Neural crest cell (in vitro differentiated cells): Measurements from ENCODE around the gene ADGRG1. TPM values are rescaled to one million over a fixed set of nuclear protein-coding genes. Genes with fewer than 3 reads are reported as not detected.
A peak's percentile ranks its signal among the peaks of the same experiment; 100 is the strongest.

Experiments used
- DNase-seq: peaks from one replicate; pipeline ENCODE4 v3.0.0; 2021; ENCODE audit warnings: low read depth, mixed read lengths, low spot score
- H3K27ac Mint-ChIP-seq: one replicate; pipeline ENCODE4 v1.8.0; 2021; ENCODE audit warnings: mild to moderate bottlenecking, mixed read lengths; ENCODE audit not compliant: unreplicated experiment
- H3K27me3 Mint-ChIP-seq: 2 replicates; pipeline ENCODE4 v1.8.0; 2021; ENCODE audit warnings: low read depth, mild to moderate bottlenecking, mixed read lengths
- H3K36me3 Mint-ChIP-seq: 2 replicates; pipeline ENCODE4 v1.8.0; 2021; ENCODE audit warnings: low read depth, mild to moderate bottlenecking, mixed read lengths
- H3K4me1 Mint-ChIP-seq: 2 replicates; pipeline ENCODE4 v1.8.0; 2021; ENCODE audit warnings: mixed read lengths
- H3K4me3 Mint-ChIP-seq: one replicate; pipeline ENCODE4 v1.8.0; 2021; ENCODE audit warnings: mild to moderate bottlenecking, mixed read lengths
- H3K9me3 Mint-ChIP-seq: 2 replicates; pipeline ENCODE4 v1.8.0; 2021; ENCODE audit warnings: mixed read lengths
- total RNA-seq: library from RNA; stranded (reverse); gene quantifications from 2 replicates; pipeline ENCODE4 v1.2.1, GENCODE V29; 2021
- TF ChIP-seq, protein P1 (sequence below): fragments of 200-600 bp; sonication (generic); conservative IDR thresholded peaks from 2 replicates; pipeline ENCODE4 v1.5.0; 2021; ENCODE audit warnings: antibody characterized with exemption, mild to moderate bottlenecking

ADGRG1 gene
- total RNA-seq, 1 donor from 2014 or later: 58.5 TPM

DNA sequence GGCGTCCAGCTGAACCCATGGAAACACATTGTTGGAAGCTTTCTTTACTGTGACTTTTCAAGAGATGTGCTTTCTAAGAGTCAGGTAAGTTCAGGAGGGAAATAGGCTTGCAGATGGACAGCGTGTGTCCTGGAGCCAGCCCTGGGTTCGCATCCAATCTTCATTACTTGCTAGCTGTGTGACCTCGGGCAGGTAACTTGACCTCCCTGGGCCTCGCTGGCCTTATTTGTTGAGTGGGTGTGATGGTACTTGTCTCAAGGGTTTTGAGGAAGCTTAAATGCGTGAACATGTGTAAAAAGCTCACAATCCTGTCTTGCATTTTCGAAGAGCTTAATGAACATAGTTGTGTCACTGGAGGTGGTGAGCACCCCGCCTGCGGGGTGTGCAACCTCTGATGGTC is 11.8 kb downstream of the ADGRG1 start:
- no peak for DNase-seq
- Mint-ChIP-seq H3K9me3 (no peaks in the 10 kb centered on the region), H3K4me3 (peak overlapping the region; percentile 82), H3K4me1 (peaks cover 62% of the 10 kb centered on the region), H3K27ac (peak overlapping the region; percentile 76), H3K27me3 (no peaks in the 10 kb centered on the region), H3K36me3 (no peaks in the 10 kb centered on the region)
- TF ChIP-seq, protein P1, sequence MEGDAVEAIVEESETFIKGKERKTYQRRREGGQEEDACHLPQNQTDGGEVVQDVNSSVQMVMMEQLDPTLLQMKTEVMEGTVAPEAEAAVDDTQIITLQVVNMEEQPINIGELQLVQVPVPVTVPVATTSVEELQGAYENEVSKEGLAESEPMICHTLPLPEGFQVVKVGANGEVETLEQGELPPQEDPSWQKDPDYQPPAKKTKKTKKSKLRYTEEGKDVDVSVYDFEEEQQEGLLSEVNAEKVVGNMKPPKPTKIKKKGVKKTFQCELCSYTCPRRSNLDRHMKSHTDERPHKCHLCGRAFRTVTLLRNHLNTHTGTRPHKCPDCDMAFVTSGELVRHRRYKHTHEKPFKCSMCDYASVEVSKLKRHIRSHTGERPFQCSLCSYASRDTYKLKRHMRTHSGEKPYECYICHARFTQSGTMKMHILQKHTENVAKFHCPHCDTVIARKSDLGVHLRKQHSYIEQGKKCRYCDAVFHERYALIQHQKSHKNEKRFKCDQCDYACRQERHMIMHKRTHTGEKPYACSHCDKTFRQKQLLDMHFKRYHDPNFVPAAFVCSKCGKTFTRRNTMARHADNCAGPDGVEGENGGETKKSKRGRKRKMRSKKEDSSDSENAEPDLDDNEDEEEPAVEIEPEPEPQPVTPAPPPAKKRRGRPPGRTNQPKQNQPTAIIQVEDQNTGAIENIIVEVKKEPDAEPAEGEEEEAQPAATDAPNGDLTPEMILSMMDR: no peak

DNA sequence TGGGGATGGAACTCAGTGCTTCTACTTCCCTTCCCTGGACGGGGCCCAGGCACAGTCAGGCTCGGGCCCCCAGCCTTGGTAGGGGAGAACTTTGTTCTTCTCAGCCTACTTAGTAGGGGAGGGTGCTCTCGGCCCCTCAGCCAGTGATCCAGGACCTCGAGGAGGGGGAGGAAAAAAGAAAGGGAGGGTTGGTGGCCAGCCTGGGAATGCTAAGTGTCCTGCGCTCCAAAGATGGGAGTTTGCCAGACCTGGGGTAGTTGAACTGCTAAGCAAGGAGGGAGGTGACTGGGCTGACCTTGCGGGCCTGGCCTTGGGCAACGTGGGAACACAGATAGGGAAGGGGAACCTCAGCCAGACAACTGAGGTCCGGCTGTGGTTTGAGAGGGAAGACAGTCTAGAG is 12.2 kb downstream of the ADGRG1 start:
- Mint-ChIP-seq H3K9me3 (no peaks in the 10 kb centered on the region), H3K4me3 (peak overlapping the region; percentile 82), H3K4me1 (peaks cover 60% of the 10 kb centered on the region), H3K27ac (peak overlapping the region; percentile 76), H3K36me3 (no peaks in the 10 kb centered on the region), H3K27me3 (no peaks in the 10 kb centered on the region)
- no peak for DNase-seq
- TF ChIP-seq, protein P1: no peak

GRCh38 chr16:57642160-57643135 is 14.0 kb downstream of the ADGRG1 start:
- Mint-ChIP-seq H3K27me3 (no peaks in the 10 kb centered on the region), H3K9me3 (no peaks in the 10 kb centered on the region), H3K27ac (no peak overlapping the region), H3K4me3 (peak overlapping the region; percentile 66), H3K36me3 (no peaks in the 10 kb centered on the region), H3K4me1 (peaks cover 45% of the 10 kb centered on the region)
- TF ChIP-seq, protein P1: no peak
- no peak for DNase-seq

DNA sequence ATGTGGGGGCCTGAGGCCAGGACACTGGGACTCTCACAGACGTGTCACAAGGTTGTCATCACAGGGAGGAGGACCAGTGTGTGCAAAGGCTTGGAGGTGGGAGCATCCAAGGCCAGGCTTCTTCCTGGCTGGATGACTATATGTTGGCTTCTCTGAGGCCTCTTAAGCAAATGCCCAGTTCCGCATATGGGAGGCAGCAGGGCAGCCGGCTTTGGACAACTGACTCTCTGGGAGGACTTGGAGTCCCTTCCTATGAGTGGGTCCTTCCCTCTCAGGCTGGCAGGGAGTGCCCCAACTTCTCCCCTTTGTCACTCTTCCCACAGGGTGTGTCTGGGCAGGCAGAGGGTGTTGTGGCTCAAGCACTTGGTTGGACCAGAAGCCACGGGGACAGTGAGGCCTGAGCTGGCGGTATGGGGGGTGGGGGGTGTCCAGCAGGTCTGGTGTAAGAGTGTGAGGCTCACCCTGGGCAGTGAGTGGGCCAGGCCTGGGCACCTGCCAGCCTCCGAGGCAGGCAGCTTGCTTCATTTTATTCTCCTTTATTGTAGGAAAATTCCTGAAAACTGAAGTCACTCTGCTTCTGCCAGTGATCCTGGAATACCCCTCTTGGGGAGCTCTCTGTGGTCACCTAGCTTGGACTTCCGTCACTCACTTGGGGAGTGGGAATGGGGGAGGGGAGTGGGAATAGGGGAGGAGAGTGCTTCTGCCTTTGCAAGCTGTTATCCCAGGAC is 14.9 kb downstream of the ADGRG1 start:
- no peaks in the 10 kb centered on the region for H3K27me3 Mint-ChIP-seq
- H3K27ac Mint-ChIP-seq: peak overlapping the region; percentile 6
- DNase-seq: no peak
- TF ChIP-seq, protein P1: no peak
- H3K36me3 Mint-ChIP-seq: no peaks in the 10 kb centered on the region
- peaks cover 37% of the 10 kb centered on the region for H3K4me1 Mint-ChIP-seq
- H3K4me3 Mint-ChIP-seq: no peak overlapping the region
- no peaks in the 10 kb centered on the region for H3K9me3 Mint-ChIP-seq

GRCh38 chr16:57643910-57644309 is 15.5 kb downstream of the ADGRG1 start:
- Mint-ChIP-seq H3K27me3 (no peaks in the 10 kb centered on the region), H3K36me3 (no peaks in the 10 kb centered on the region), H3K4me3 (no peak overlapping the region), H3K27ac (no peak overlapping the region), H3K9me3 (no peaks in the 10 kb centered on the region), H3K4me1 (peaks cover 34% of the 10 kb centered on the region)
- TF ChIP-seq, protein P1: no peak
- DNase-seq: no peak
